PFSK-1 (cell line): ENCODE results near the gene CCDC188.

Experiments used
- FOXP2 ChIP-seq: optimal IDR thresholded peaks from 2 replicates; pipeline ENCODE3; 2011; ENCODE audit warnings: borderline replicate concordance, control low read depth, inconsistent platforms; ENCODE audit not compliant: insufficient read depth; ENCODE audit errors: extremely low read length, extremely low read depth
- POLR2AphosphoS5 ChIP-seq: IDR thresholded peaks from 2 replicates; pipeline ENCODE4 v1.6.1; 2012; ENCODE audit warnings: low read depth, mild to moderate bottlenecking, control low read depth, low read length, moderate library complexity
- SIN3A ChIP-seq: IDR thresholded peaks from 2 replicates; pipeline ENCODE4 v1.6.1; 2012; ENCODE audit warnings: mild to moderate bottlenecking, low read length, moderate library complexity, borderline replicate concordance; ENCODE audit not compliant: insufficient read depth
- TAF1 ChIP-seq: IDR thresholded peaks from 2 replicates; pipeline ENCODE4 v1.6.1; 2012; ENCODE audit warnings: low read length, control low read depth, borderline replicate concordance; ENCODE audit not compliant: insufficient read depth
- TF ChIP-seq, protein P1 (sequence below), 2 experiments: IDR thresholded peaks; 2 replicates each; pipeline versions ENCODE4 v1.6.1 to v1.8.0; 2011 to 2012; ENCODE audit warnings: low read depth in 2 of 2, low read length in 2 of 2, control low read depth in 1 of 2, inconsistent platforms in 1 of 2, mild to moderate bottlenecking in 1 of 2, moderate library complexity in 1 of 2; ENCODE audit not compliant: insufficient read depth in 1 of 2

The CCDC188 gene

DNA sequence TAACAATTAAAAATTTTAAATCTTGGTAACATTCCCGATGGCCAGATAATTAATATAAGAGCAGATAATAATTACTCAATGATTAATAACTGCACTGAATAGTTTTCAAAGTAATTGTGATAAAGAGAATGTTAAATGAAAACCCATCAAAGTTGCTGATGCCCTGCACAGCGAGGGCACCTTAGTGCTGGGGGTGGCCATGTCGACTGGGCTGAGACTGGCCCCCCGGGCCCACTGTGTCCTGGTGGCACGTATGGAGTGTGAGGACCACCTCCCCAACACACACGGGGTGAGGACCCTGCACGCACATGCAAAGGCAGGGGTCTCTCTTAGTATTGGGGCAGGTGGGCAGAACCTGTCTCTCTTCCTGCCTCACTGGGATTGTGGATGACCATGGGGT, 15.1 kb upstream of the CCDC188 start:
- no peak for TF ChIP-seq SIN3A
- no peak for TF ChIP-seq TAF1
- TF ChIP-seq, protein P1, sequence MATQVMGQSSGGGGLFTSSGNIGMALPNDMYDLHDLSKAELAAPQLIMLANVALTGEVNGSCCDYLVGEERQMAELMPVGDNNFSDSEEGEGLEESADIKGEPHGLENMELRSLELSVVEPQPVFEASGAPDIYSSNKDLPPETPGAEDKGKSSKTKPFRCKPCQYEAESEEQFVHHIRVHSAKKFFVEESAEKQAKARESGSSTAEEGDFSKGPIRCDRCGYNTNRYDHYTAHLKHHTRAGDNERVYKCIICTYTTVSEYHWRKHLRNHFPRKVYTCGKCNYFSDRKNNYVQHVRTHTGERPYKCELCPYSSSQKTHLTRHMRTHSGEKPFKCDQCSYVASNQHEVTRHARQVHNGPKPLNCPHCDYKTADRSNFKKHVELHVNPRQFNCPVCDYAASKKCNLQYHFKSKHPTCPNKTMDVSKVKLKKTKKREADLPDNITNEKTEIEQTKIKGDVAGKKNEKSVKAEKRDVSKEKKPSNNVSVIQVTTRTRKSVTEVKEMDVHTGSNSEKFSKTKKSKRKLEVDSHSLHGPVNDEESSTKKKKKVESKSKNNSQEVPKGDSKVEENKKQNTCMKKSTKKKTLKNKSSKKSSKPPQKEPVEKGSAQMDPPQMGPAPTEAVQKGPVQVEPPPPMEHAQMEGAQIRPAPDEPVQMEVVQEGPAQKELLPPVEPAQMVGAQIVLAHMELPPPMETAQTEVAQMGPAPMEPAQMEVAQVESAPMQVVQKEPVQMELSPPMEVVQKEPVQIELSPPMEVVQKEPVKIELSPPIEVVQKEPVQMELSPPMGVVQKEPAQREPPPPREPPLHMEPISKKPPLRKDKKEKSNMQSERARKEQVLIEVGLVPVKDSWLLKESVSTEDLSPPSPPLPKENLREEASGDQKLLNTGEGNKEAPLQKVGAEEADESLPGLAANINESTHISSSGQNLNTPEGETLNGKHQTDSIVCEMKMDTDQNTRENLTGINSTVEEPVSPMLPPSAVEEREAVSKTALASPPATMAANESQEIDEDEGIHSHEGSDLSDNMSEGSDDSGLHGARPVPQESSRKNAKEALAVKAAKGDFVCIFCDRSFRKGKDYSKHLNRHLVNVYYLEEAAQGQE (IDR thresholded peaks at IDR 0.05; ENCODE audit: insufficient read depth in 1 of 2, low read depth in 2 of 2, low read length in 2 of 2), result no peak
- TF ChIP-seq POLR2AphosphoS5, result no peak
- no peak for TF ChIP-seq FOXP2

DNA sequence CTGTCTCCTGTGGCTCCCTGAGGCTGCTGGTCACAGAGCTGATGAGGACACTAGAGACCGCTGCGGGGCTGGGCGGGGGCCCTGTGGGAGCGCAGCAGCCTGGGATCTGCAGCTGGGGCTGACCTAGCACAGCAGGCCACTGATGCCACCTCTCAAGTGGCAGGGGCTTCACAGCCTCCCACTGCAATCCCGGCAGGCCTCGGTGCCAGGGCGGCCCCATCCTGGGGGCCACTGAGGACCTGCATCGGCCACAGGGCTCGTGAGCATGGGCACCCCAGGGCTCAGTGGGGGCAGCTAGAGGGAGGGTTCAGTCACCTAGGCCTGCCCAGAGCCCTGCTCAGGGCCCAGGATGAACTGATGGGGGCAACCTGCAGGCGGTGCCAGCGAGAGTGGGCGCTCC, 14.6 kb upstream of the CCDC188 start:
- TF ChIP-seq POLR2AphosphoS5 (no peak), FOXP2 (no peak), TAF1 (no peak), SIN3A (no peak)
- TF ChIP-seq, protein P1 (IDR thresholded peaks at IDR 0.05; ENCODE audit: insufficient read depth in 1 of 2, low read depth in 2 of 2, low read length in 2 of 2), result no peak

DNA sequence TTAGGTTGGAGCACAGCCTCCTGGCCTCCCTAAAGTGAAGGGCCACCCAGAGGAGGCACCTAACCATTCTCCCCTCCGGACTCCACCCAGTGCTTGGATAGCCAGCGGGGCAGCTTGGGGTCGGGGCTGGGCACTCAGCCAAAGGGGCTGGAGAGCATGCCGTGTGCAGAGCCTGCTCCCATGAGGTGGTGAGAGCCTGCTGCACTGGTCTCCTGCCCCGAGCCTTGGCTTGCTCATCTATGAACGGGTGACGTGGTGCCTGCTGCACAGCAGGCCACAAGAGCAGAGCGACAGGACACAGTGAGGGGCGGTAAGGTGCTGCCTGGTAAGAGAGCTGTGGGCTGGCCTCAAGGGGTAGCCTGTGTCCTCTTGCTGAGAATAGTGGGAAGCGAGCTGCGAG, 14.0 kb upstream of the CCDC188 start:
- TF ChIP-seq POLR2AphosphoS5, result no peak
- TF ChIP-seq, protein P1 (IDR thresholded peaks at IDR 0.05; ENCODE audit: insufficient read depth in 1 of 2, low read depth in 2 of 2, low read length in 2 of 2), result no peak
- TF ChIP-seq TAF1, result no peak
- no peak for TF ChIP-seq FOXP2
- TF ChIP-seq SIN3A, result no peak

DNA sequence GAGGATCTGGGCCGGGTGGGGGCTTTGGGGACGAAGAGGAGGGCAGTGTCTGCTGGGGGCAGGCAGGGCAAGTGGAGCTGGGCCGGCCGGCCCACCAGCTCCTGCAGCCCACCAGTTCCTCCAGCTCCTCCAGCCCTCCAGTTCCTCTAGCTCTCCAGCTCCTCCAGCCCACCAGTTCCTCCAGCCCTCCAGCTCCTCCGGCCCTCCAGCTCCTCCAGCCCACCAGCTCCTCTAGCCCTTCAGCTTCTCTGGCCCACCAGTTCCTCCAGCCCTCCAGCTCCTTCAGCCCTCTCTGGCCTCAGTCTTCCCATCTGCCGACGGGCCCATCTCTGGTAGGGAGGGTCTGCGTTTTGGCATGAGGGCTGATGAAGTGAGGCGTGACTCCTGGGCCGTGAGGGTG, 9.2 kb upstream of the CCDC188 start:
- TF ChIP-seq FOXP2 (no peak), TAF1 (no peak), SIN3A (no peak), POLR2AphosphoS5 (no peak)
- TF ChIP-seq, protein P1 (IDR thresholded peaks at IDR 0.05; ENCODE audit: insufficient read depth in 1 of 2, low read depth in 2 of 2, low read length in 2 of 2), result no peak

DNA sequence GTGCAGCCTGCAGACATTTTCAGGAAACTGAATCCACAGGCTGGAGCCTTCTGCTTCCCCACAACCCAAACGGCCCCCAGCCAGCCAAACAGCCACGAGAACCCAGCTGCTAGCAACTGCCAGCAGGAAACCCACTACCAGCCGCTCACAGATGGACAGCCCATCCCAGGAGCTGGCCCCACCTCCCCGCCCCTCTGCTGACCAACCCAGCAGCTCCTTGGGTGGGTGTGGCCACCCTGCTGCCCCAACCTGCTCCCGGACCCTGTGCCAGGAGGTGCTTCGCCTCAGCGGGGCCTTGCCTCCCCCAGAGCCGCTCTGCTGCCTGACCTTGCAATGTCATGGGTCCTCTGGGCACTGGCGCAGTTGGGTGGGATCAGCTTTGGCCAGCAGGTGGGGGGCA, 8.2 kb upstream of the CCDC188 start:
- TF ChIP-seq FOXP2 (no peak), POLR2AphosphoS5 (no peak), SIN3A (no peak), TAF1 (no peak)
- TF ChIP-seq, protein P1 (IDR thresholded peaks at IDR 0.05; ENCODE audit: insufficient read depth in 1 of 2, low read depth in 2 of 2, low read length in 2 of 2), result no peak
